Gastrocnemius medialis (tissue), 4 donors: ENCODE measurements around the gene SMAD2.
A peak's percentile ranks its signal among the peaks of the same experiment; 100 is the strongest.

Experiments
- CTCF ChIP-seq, 5 experiments: fragments of 450-650 bp in 3 of 5; fragments of 200-600 bp in 2 of 5; sonication (generic) in 2 of 5; IDR thresholded peaks in 4 of 5; conservative IDR thresholded peaks in 1 of 5; 1 replicate in 4 of 5; 2 replicates in 1 of 5; pipeline ENCODE4 v1.5.1; 2016 to 2019; ENCODE audit warnings: antibody characterized with exemption in 5 of 5, mild to moderate bottlenecking in 3 of 5, moderate library complexity in 3 of 5
- POLR2A ChIP-seq, 2 donors: fragments of 450-650 bp; IDR thresholded peaks; one replicate each; pipeline ENCODE4 v1.6.1; 2017; ENCODE audit warnings: antibody characterized with exemption in 2 of 2, mild to moderate bottlenecking in 2 of 2, moderate library complexity in 2 of 2

GRCh38 chr18:47930931-47931717 is 665 bp upstream of the SMAD2 start:
- TF ChIP-seq CTCF (IDR thresholded peaks at IDR 0.05 in 4 of 5, conservative IDR thresholded peaks at IDR 0.05 in 1 of 5) (peak in 1 of 5 experiments; percentile 9), POLR2A (IDR thresholded peaks at IDR 0.05) (peak; percentile 86 to 91)
